Liver (tissue), 9 donors: ENCODE data around the gene GNB1L. TPM values are rescaled to one million over a fixed set of nuclear protein-coding genes. Genes with fewer than 3 reads are reported as not detected.

Experiments used
- DNase-seq: peaks from one replicate; pipeline ENCODE4 v3.0.0-alpha.2; 2017; ENCODE audit warnings: low spot score
- H3K27ac ChIP-seq, 2 donors: one replicate each; pipeline ENCODE4 v1.7.0; 2013; ENCODE audit warnings: inconsistent platforms in 2 of 2, low read length in 2 of 2, control low read depth in 1 of 2, low read depth in 1 of 2, mild to moderate bottlenecking in 1 of 2
- H3K27me3 ChIP-seq, 4 donors: one replicate each; pipeline versions ENCODE4 v1.6.1 to v1.7.0; 2013; ENCODE audit warnings: low read length in 3 of 4, inconsistent platforms in 1 of 4, mild to moderate bottlenecking in 1 of 4, moderate library complexity in 1 of 4; ENCODE audit not compliant: control insufficient read depth in 4 of 4, insufficient read depth in 4 of 4
- H3K36me3 ChIP-seq, 4 donors: one replicate each; pipeline versions ENCODE4 v1.6.1 to v1.7.0; 2013; ENCODE audit warnings: low read length in 3 of 4, mild to moderate bottlenecking in 3 of 4, low read depth in 1 of 4, moderate library complexity in 1 of 4; ENCODE audit not compliant: control insufficient read depth in 4 of 4, insufficient read depth in 3 of 4
- H3K4me1 ChIP-seq, 4 donors: one replicate each; pipeline versions ENCODE4 v1.6.1 to v1.7.0; 2013; ENCODE audit warnings: low read length in 3 of 4, mild to moderate bottlenecking in 3 of 4, moderate library complexity in 1 of 4; ENCODE audit not compliant: control insufficient read depth in 4 of 4, insufficient read depth in 4 of 4
- H3K4me3 ChIP-seq, 3 donors: one replicate each; pipeline versions ENCODE4 v1.6.1 to v1.7.0; 2013; ENCODE audit warnings: low read length in 3 of 3, control low read depth in 1 of 3, low read depth in 1 of 3, mild to moderate bottlenecking in 1 of 3
- H3K9ac ChIP-seq, 2 donors: one replicate each; pipeline ENCODE4 v1.7.0; 2013; ENCODE audit warnings: low read length in 2 of 2, mild to moderate bottlenecking in 2 of 2, moderate library complexity in 2 of 2, control low read depth in 1 of 2, low read depth in 1 of 2
- H3K9me3 ChIP-seq, 4 donors: one replicate each; pipeline versions ENCODE4 v1.6.1 to v1.7.0; 2013; ENCODE audit warnings: low read length in 3 of 4; ENCODE audit not compliant: control insufficient read depth in 4 of 4
- EGR1 ChIP-seq, 2 donors: IDR thresholded peaks; 2 replicates each; pipeline ENCODE4 v1.6.1; 2016 to 2018; ENCODE audit warnings: antibody characterized with exemption in 2 of 2, low read depth in 2 of 2
- FOXA1 ChIP-seq: IDR thresholded peaks from 2 replicates; pipeline ENCODE4 v1.6.1; 2016; ENCODE audit warnings: antibody characterized with exemption
- FOXA2 ChIP-seq: IDR thresholded peaks from 2 replicates; pipeline ENCODE4 v1.6.1; 2016; ENCODE audit warnings: antibody characterized with exemption
- GABPA ChIP-seq, 2 donors: IDR thresholded peaks in 1 of 2; conservative IDR thresholded peaks in 1 of 2; 2 replicates each; pipeline ENCODE4 v1.6.1; 2016; ENCODE audit warnings: antibody characterized with exemption in 2 of 2, mild to moderate bottlenecking in 1 of 2, moderate library complexity in 1 of 2
- HNF4A ChIP-seq, 2 donors: conservative IDR thresholded peaks; 2 replicates each; pipeline ENCODE4 v1.6.1; 2016; ENCODE audit warnings: antibody characterized with exemption in 2 of 2, mild to moderate bottlenecking in 2 of 2
- HNF4G ChIP-seq: IDR thresholded peaks from 2 replicates; pipeline ENCODE4 v1.6.1; 2016; ENCODE audit warnings: antibody characterized with exemption
- JUND ChIP-seq, 2 donors: IDR thresholded peaks; 2 replicates each; pipeline ENCODE4 v1.6.1; 2016; ENCODE audit warnings: antibody characterized with exemption in 2 of 2
- NR2F2 ChIP-seq: IDR thresholded peaks from 2 replicates; pipeline ENCODE4 v1.6.1; 2016; ENCODE audit warnings: antibody characterized with exemption
- RAD21 ChIP-seq, 2 donors: IDR thresholded peaks; 2 replicates each; pipeline ENCODE4 v1.6.1; 2016; ENCODE audit warnings: antibody characterized with exemption in 2 of 2, mild to moderate bottlenecking in 2 of 2
- RXRA ChIP-seq, 2 donors: IDR thresholded peaks; 2 replicates each; pipeline ENCODE4 v1.6.1; 2017 to 2018; ENCODE audit warnings: antibody characterized with exemption in 2 of 2, mild to moderate bottlenecking in 1 of 2
- SP1 ChIP-seq: IDR thresholded peaks from 2 replicates; pipeline ENCODE4 v1.6.1; 2018; ENCODE audit warnings: antibody characterized with exemption, mild to moderate bottlenecking
- TAF1 ChIP-seq: conservative IDR thresholded peaks from 2 replicates; pipeline ENCODE4 v1.6.1; 2016; ENCODE audit warnings: antibody characterized with exemption, mild to moderate bottlenecking
- YY1 ChIP-seq: IDR thresholded peaks from 2 replicates; pipeline ENCODE4 v1.6.1; 2016; ENCODE audit warnings: antibody characterized with exemption, mild to moderate bottlenecking
- WGBS: extraction: QIAGEN DNeasy Blood & Tissue Kit; methylation state at CpG from one replicate; pipeline ENCODE4 v1.1.7; 2013; 5-methylcytosine and 5-hydroxymethylcytosine counted together
- polyA plus RNA-seq, 2 donors: library from polyadenylated mRNA; stranded (reverse) in 1 of 2; unstranded in 1 of 2; fragments of 200-250 nt in 1 of 2; fragments of >200 nt in 1 of 2; fragmentation: Nextera tagmentation in 1 of 2; extraction: Ambion mirVana in 1 of 2; gene quantifications; one replicate each; pipeline versions ENCODE4 v1.2.1 to v1.2.3, GENCODE V29; 2013 to 2015
- total RNA-seq, 2 donors: library from RNA; depleted of rRNA; stranded (reverse); fragments of >200 nt; gene quantifications; one replicate each; pipeline ENCODE4 v1.2.3, GENCODE V29; 2014
- TF ChIP-seq, protein P1 (sequence below): IDR thresholded peaks from 2 replicates; pipeline ENCODE4 v1.6.1; 2016; ENCODE audit warnings: antibody characterized with exemption
- TF ChIP-seq, protein P2 (sequence below): fragments of 150-350 bp; IDR thresholded peaks from 2 replicates; pipeline ENCODE4 v1.5.1; 2017; ENCODE audit warnings: improper control_type of control experiment, low read depth, low read length; ENCODE audit not compliant: missing input control
- TF ChIP-seq, protein P3 (sequence below): IDR thresholded peaks from 2 replicates; pipeline ENCODE4 v1.6.1; 2016; ENCODE audit warnings: antibody characterized with exemption, mild to moderate bottlenecking
- TF ChIP-seq, protein P4 (sequence below): IDR thresholded peaks from 2 replicates; pipeline ENCODE4 v1.6.1; 2016; ENCODE audit warnings: antibody characterized with exemption
- TF ChIP-seq, protein P5 (sequence below): IDR thresholded peaks from 2 replicates; pipeline ENCODE4 v1.6.1; 2016; ENCODE audit warnings: antibody characterized with exemption
- donor health status: healthy.
- donor health status: healthy.
- donor health status: healthy.
- donor health status: healthy.
- donor health status: healthy.

Gene GNB1L
- total and polyA plus RNA-seq, 4 donors: 1.5 to 3.6 (median 1.9) TPM

DNA sequence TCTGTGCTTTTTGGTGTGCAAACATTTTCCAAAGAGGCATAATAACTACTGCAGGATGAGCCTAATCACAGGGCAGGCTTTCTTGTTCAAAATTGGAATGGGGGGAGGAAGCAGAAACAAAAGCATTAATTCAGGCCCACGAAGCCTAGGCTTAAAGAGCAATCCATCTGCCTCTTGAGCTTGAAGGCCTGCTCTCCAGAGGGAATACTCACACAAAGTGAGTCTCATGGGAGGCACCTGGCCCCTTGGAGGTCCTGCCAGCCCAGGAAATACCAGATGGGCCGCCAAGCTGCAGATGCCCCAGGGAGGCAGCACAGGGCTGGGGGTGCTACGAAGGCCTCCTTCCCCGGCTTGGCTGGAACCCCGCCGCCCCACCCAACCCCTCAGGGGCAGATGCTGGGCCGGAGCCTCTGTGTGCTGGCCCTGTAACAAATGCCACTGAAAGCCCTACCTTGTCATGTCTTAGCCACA is 47.6 kb upstream of the GNB1L start:
- H3K36me3 ChIP-seq: peaks cover 5 to 22% (median 7%) of the 10 kb centered on the region in 4 donors
- 95% methylated on average over 7 of the region's 7 CpGs for WGBS
- no peak for DNase-seq

More for the DNA sequence above, 47.6 kb upstream of the GNB1L start:
- Histone ChIP-seq H3K9me3 (no peaks in the 10 kb centered on the region), H3K4me1 (peaks cover 0 to 4% (median 1%) of the 10 kb centered on the region in 4 donors), H3K27me3 (no peaks in the 10 kb centered on the region), H3K4me3 (no peak overlapping the region), H3K9ac (no peak overlapping the region), H3K27ac (no peak overlapping the region)
- TF ChIP-seq, protein P1, sequence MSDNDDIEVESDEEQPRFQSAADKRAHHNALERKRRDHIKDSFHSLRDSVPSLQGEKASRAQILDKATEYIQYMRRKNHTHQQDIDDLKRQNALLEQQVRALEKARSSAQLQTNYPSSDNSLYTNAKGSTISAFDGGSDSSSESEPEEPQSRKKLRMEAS: no peak
- TF ChIP-seq FOXA2 (no peak), RAD21 (IDR thresholded peaks at IDR 0.05) (no peak), YY1 (no peak), NR2F2 (no peak), FOXA1 (no peak), RXRA (IDR thresholded peaks at IDR 0.05) (no peak), JUND (IDR thresholded peaks at IDR 0.05) (no peak), TAF1 (no peak), SP1 (no peak), HNF4G (no peak), HNF4A (conservative IDR thresholded peaks at IDR 0.05) (no peak), GABPA (IDR thresholded peaks at IDR 0.05 in 1 of 2, conservative IDR thresholded peaks at IDR 0.05 in 1 of 2) (no peak), EGR1 (IDR thresholded peaks at IDR 0.05; ENCODE audit: low read depth in 2 of 2) (no peak)
- TF ChIP-seq, protein P2, sequence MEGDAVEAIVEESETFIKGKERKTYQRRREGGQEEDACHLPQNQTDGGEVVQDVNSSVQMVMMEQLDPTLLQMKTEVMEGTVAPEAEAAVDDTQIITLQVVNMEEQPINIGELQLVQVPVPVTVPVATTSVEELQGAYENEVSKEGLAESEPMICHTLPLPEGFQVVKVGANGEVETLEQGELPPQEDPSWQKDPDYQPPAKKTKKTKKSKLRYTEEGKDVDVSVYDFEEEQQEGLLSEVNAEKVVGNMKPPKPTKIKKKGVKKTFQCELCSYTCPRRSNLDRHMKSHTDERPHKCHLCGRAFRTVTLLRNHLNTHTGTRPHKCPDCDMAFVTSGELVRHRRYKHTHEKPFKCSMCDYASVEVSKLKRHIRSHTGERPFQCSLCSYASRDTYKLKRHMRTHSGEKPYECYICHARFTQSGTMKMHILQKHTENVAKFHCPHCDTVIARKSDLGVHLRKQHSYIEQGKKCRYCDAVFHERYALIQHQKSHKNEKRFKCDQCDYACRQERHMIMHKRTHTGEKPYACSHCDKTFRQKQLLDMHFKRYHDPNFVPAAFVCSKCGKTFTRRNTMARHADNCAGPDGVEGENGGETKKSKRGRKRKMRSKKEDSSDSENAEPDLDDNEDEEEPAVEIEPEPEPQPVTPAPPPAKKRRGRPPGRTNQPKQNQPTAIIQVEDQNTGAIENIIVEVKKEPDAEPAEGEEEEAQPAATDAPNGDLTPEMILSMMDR: no peak
- TF ChIP-seq, protein P3, sequence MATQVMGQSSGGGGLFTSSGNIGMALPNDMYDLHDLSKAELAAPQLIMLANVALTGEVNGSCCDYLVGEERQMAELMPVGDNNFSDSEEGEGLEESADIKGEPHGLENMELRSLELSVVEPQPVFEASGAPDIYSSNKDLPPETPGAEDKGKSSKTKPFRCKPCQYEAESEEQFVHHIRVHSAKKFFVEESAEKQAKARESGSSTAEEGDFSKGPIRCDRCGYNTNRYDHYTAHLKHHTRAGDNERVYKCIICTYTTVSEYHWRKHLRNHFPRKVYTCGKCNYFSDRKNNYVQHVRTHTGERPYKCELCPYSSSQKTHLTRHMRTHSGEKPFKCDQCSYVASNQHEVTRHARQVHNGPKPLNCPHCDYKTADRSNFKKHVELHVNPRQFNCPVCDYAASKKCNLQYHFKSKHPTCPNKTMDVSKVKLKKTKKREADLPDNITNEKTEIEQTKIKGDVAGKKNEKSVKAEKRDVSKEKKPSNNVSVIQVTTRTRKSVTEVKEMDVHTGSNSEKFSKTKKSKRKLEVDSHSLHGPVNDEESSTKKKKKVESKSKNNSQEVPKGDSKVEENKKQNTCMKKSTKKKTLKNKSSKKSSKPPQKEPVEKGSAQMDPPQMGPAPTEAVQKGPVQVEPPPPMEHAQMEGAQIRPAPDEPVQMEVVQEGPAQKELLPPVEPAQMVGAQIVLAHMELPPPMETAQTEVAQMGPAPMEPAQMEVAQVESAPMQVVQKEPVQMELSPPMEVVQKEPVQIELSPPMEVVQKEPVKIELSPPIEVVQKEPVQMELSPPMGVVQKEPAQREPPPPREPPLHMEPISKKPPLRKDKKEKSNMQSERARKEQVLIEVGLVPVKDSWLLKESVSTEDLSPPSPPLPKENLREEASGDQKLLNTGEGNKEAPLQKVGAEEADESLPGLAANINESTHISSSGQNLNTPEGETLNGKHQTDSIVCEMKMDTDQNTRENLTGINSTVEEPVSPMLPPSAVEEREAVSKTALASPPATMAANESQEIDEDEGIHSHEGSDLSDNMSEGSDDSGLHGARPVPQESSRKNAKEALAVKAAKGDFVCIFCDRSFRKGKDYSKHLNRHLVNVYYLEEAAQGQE: no peak
- TF ChIP-seq, protein P4, sequence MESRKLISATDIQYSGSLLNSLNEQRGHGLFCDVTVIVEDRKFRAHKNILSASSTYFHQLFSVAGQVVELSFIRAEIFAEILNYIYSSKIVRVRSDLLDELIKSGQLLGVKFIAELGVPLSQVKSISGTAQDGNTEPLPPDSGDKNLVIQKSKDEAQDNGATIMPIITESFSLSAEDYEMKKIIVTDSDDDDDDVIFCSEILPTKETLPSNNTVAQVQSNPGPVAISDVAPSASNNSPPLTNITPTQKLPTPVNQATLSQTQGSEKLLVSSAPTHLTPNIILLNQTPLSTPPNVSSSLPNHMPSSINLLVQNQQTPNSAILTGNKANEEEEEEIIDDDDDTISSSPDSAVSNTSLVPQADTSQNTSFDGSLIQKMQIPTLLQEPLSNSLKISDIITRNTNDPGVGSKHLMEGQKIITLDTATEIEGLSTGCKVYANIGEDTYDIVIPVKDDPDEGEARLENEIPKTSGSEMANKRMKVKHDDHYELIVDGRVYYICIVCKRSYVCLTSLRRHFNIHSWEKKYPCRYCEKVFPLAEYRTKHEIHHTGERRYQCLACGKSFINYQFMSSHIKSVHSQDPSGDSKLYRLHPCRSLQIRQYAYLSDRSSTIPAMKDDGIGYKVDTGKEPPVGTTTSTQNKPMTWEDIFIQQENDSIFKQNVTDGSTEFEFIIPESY: no peak
- TF ChIP-seq, protein P5, sequence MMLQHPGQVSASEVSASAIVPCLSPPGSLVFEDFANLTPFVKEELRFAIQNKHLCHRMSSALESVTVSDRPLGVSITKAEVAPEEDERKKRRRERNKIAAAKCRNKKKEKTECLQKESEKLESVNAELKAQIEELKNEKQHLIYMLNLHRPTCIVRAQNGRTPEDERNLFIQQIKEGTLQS: no peak
